Cardiac septum (tissue), 1 donor: Measurements from ENCODE around the gene VAMP3. TPM values are rescaled to one million over a fixed set of nuclear protein-coding genes. Genes with fewer than 3 reads are reported as not detected.

Experiments used
- DNase-seq: peaks from one replicate; pipeline ENCODE4 v3.0.0-alpha.2; 2020; ENCODE audit warnings: low spot score
- intact Hi-C: fragments of 100-400 bp; cut with DNase I; formaldehyde crosslinking; loops from one replicate; pipeline ENCODE4 v1.14.0; 2022
- total RNA-seq: library from RNA; stranded (reverse); fragmentation: NEBNext Ultra II Directional; extraction: Animal tissue kit (Norgen Biotek cat#: 25700); gene quantifications from one replicate; pipeline ENCODE4 v1.2.1, GENCODE V29; 2021
- donor health status: DM: no; HTN: no; CAD: no.

The VAMP3 gene
- total RNA-seq, 1 donor from 2014 or later = 78.1 TPM

- DNase-seq = no peak
- intact Hi-C loops = no loop called here
These were observed 34.4 kb downstream of the VAMP3 start for GRCh38 chr1:7805460-7805859.

- intact Hi-C loops = no loop called here
- DNase-seq = no peak
These were observed 37.3 kb downstream of the VAMP3 start for GRCh38 chr1:7808253-7808844.

GRCh38 chr1:7809742-7810141 lies 38.6 kb downstream of the VAMP3 start:
- no peak for DNase-seq
- intact Hi-C loops = no loop called here

GRCh38 chr1:7810395-7810794 lies 39.3 kb downstream of the VAMP3 start:
- no peak for DNase-seq
- intact Hi-C loops = no loop called here

- intact Hi-C loops = no loop called here
These were observed 40.4 kb downstream of the VAMP3 start for GRCh38 chr1:7811476-7811875.

GRCh38 chr1:7813677-7814373 lies 42.7 kb downstream of the VAMP3 start:
- DNase-seq = no peak
- intact Hi-C loops = no loop called here

More at GRCh38 chr1:7811476-7811875, 40.4 kb downstream of the VAMP3 start:
- no peak for DNase-seq

- DNase-seq = no peak
- intact Hi-C loops = no loop called here
These were observed 50.2 kb downstream of the VAMP3 start for GRCh38 chr1:7821282-7821681.

- no peak for DNase-seq
- intact Hi-C loops = no loop called here
These were observed 53.6 kb downstream of the VAMP3 start for GRCh38 chr1:7824701-7825100.

GRCh38 chr1:7826363-7826762 lies 55.3 kb downstream of the VAMP3 start:
- no peak for DNase-seq
- intact Hi-C loops = no loop called here

- DNase-seq = no peak
- intact Hi-C loops = no loop called here
These were observed 56.2 kb downstream of the VAMP3 start for GRCh38 chr1:7827126-7827955.

Other genes with a start within 250 kb of the VAMP3 start
- 24.0 TPM for gene PER3, start 13.0 kb downstream of the VAMP3 start, total RNA-seq
- not detected for gene UTS2, start 81.8 kb downstream of the VAMP3 start, total RNA-seq
- 0.22 TPM for gene TNFRSF9, start 169.5 kb downstream of the VAMP3 start, total RNA-seq
- gene PARK7, start 190.4 kb downstream of the VAMP3 start, total RNA-seq = 316 TPM